ENCODE data around the gene PIEZO1. TPM values are rescaled to one million over a fixed set of nuclear protein-coding genes. Genes with fewer than 3 reads are reported as not detected.

The PIEZO1 gene
- total and polyA plus RNA-seq, 7 donors, result 18.0 to 242 (median 126) TPM

- intact Hi-C loops (cut with DNase I), result loop anchor here (10.0 kb wide), 1 partner anchor 924 kb away; no protein-coding TSS in a partner anchor
- no peaks in the 10 kb centered on the region for H3K9me3 ChIP-seq
- DNase-seq, result no peak
- no peaks in the 10 kb centered on the region for H3K36me3 ChIP-seq
- no peaks in the 10 kb centered on the region for H3K27me3 ChIP-seq
- H3K4me3 ChIP-seq, result peak overlapping the region in 3 of 4 donors; percentile 7 to 12 (median 8)
- WGBS, 2 donors, result 86 to 88% methylated on average over 30 of the region's 30 CpGs
- peak overlapping the region; percentile 89 to 100 (median 96) for H3K27ac ChIP-seq
- no peak for TF ChIP-seq EP300 (IDR thresholded peaks at IDR 0.05)
- TF ChIP-seq CTCF (IDR thresholded peaks at IDR 0.05), result no peak
- TF ChIP-seq POLR2AphosphoS5 (IDR thresholded peaks at IDR 0.05), result no peak
- no peak for TF ChIP-seq POLR2A (IDR thresholded peaks at IDR 0.05)
- H3K4me1 ChIP-seq, result peaks cover 0 to 100% (median 100%) of the 10 kb centered on the region in 4 donors
These were observed 6.4 kb downstream of the PIEZO1 start for GRCh38 chr16:88778541-88779065.

- Histone ChIP-seq H3K27ac (peak overlapping the region; percentile 89 to 100 (median 96)), H3K9me3 (no peaks in the 10 kb centered on the region), H3K36me3 (no peaks in the 10 kb centered on the region), H3K4me3 (peak overlapping the region in 3 of 4 donors; percentile 7 to 12 (median 8)), H3K4me1 (peaks cover 0 to 100% (median 100%) of the 10 kb centered on the region in 4 donors), H3K27me3 (no peaks in the 10 kb centered on the region)
- 51 to 61% methylated on average over 7 of the region's 7 CpGs for WGBS, 2 donors
- intact Hi-C loops (cut with DNase I), result loop anchor here (10.0 kb wide), 1 partner anchor 923 kb away; no protein-coding TSS in a partner anchor
- TF ChIP-seq POLR2A (IDR thresholded peaks at IDR 0.05), result no peak
- no peak for TF ChIP-seq EP300 (IDR thresholded peaks at IDR 0.05)
- TF ChIP-seq POLR2AphosphoS5 (IDR thresholded peaks at IDR 0.05), result no peak
- no peak for TF ChIP-seq CTCF (IDR thresholded peaks at IDR 0.05)
- DNase-seq, result no peak
These were observed 6.8 kb downstream of the PIEZO1 start for GRCh38 chr16:88778271-88778525.

- H3K27me3 ChIP-seq, result no peaks in the 10 kb centered on the region
- peaks cover 0 to 100% (median 100%) of the 10 kb centered on the region in 4 donors for H3K4me1 ChIP-seq
- no peak for DNase-seq
- intact Hi-C loops (cut with DNase I), result loop anchor here (10.0 kb wide), 1 partner anchor 923 kb away; no protein-coding TSS in a partner anchor
- WGBS, 2 donors, result 75 to 86% methylated on average over 34 of the region's 34 CpGs
- TF ChIP-seq POLR2AphosphoS5 (IDR thresholded peaks at IDR 0.05) (no peak), EP300 (IDR thresholded peaks at IDR 0.05) (no peak), POLR2A (IDR thresholded peaks at IDR 0.05) (no peak), CTCF (IDR thresholded peaks at IDR 0.05) (no peak)
- H3K27ac ChIP-seq, result peak overlapping the region; percentile 89 to 100 (median 96)
- H3K36me3 ChIP-seq, result no peaks in the 10 kb centered on the region
- no peaks in the 10 kb centered on the region for H3K9me3 ChIP-seq
- peak overlapping the region in 3 of 4 donors; percentile 7 to 12 (median 8) for H3K4me3 ChIP-seq
These were observed 7.3 kb downstream of the PIEZO1 start for GRCh38 chr16:88777471-88778270.

GRCh38 chr16:88775825-88776224, 9.2 kb downstream of the PIEZO1 start:
- H3K27me3 ChIP-seq, result no peaks in the 10 kb centered on the region
- H3K9me3 ChIP-seq, result no peaks in the 10 kb centered on the region
- no peak overlapping the region for H3K4me3 ChIP-seq
- H3K27ac ChIP-seq, result peak overlapping the region; percentile 35 to 100 (median 96)
- no peaks in the 10 kb centered on the region for H3K36me3 ChIP-seq
- WGBS, 2 donors, result 86 to 92% methylated on average over 18 of the region's 18 CpGs
- no peak for DNase-seq
- H3K4me1 ChIP-seq, result peaks cover 0 to 100% (median 100%) of the 10 kb centered on the region in 4 donors
- intact Hi-C loops (cut with DNase I), result loop anchor here (10.0 kb wide), 1 partner anchor 921 kb away; no protein-coding TSS in a partner anchor
- TF ChIP-seq CTCF (IDR thresholded peaks at IDR 0.05) (no peak), POLR2AphosphoS5 (IDR thresholded peaks at IDR 0.05) (no peak), EP300 (IDR thresholded peaks at IDR 0.05) (no peak), POLR2A (IDR thresholded peaks at IDR 0.05) (no peak)
